HG02642 (cell line): ENCODE results near the gene LGALS3BP.

Experiments
- ATAC-seq: cut with Tn5 transposase; IDR thresholded peaks from one replicate; pipeline ENCODE4 v1.9.1; 2021; ENCODE audit warnings: mild to moderate bottlenecking; ENCODE audit not compliant: unreplicated experiment, poor library complexity

The LGALS3BP gene

DNA sequence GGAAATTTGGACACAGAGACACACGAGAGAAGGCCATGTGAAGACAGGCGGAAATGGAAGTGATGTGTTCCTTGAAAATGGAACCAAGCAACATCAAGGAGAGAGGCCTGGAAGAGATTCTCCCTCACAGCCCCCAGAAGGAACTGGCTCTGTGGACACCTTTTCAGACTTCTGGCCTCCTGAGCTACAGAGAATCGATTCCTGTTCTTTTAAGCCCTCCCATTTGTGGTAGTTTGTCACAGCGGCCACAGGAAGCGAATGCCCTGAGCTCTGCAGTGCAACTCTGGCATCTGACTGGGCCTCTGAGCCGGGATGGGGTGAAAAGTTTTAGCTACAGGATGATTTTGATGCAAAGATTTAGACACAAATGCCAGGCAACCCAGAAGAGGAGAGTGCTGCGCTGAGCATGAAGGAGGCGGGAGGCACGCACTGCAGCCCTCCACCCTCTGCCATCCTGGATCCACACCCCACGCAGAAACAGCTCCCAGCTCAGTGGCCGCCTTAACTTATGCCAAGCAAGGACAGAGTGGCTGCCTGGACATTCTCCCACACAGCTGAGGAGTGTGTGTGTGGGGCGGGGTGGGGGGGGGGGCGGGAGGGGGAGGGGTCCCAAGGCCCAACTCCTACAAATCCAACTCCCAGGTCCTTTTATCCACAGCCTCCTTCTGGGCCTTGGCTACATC is 56.8 kb downstream of the LGALS3BP start:
- ATAC-seq: no peak

DNA sequence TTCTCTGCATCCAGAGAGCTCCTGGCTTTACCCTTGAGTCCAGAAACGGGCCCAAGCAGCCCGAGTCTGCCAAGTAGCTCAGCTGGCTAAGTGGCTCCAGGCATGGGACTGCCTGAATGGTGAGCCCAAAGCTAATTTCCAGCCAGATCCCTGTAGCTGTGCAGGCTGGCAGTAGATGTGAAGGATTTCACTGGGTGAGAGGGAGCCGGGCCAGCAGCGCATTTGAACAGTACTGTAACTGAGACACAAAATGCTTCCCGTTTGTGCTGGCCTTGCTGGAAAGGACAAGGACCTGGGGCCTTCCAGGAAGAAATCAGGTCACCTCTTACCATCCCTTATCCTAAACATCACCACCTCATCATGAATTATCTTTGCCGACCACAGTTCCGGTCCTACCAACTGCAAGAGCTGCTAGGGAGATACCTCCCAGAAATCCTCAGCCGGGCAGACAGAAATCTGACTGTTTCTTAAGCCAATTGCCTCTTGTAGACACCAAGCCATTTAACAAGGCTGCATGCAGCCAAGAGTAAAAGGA is 58.2 kb downstream of the LGALS3BP start:
- ATAC-seq: no peak
